ENCODE results near the gene MYCBP2.
"Not testable (repeated sequence)": the region's sequence is repeated elsewhere in the genome, so short reads cannot be mapped to it uniquely, and the experiment has no call there.

The MYCBP2 gene

DNA sequence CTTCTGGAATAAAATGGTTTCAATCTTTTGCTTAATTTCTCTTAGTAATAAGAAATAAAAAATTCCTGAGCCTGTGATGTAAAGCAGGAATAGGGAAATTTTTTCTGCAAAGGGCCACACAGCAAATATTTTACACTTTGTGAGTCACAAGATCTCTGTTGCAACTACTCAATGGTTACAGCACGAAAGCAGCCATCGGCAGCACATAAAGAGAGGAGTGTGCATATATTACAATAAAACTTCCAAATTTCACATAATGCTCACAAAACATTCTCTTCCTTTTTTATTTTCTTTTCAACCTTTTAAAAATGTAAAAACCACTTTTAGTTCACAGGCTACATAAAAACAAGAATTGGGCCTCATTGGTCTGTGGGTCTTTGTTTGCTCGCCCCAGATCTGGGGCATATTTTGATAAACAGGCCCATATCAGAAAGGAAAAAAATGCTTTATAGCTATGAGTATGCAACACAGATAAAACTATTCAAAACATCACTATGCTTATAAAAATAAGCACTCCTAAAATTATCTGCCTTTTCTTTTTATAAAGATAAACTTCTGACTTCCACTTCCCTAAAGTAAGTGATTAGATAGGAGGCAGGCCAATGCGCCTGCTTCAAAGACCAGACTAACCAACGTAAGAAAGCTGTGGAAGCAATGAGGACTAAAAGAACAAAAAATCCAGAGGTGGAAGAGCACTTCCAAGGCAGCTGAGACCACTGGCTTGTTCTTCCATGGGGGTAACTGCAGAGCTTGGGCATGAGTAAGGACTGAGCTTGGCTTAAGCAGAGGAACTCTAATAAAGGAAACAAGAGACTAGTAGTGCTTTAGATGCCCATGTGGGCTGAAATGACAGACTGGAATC is 26.5 kb downstream of the MYCBP2 start:
- TF ChIP-seq, protein P1, sequence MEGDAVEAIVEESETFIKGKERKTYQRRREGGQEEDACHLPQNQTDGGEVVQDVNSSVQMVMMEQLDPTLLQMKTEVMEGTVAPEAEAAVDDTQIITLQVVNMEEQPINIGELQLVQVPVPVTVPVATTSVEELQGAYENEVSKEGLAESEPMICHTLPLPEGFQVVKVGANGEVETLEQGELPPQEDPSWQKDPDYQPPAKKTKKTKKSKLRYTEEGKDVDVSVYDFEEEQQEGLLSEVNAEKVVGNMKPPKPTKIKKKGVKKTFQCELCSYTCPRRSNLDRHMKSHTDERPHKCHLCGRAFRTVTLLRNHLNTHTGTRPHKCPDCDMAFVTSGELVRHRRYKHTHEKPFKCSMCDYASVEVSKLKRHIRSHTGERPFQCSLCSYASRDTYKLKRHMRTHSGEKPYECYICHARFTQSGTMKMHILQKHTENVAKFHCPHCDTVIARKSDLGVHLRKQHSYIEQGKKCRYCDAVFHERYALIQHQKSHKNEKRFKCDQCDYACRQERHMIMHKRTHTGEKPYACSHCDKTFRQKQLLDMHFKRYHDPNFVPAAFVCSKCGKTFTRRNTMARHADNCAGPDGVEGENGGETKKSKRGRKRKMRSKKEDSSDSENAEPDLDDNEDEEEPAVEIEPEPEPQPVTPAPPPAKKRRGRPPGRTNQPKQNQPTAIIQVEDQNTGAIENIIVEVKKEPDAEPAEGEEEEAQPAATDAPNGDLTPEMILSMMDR (IDR thresholded peaks at IDR 0.05; ENCODE audit: borderline replicate concordance, insufficient read depth, low read depth, low read length), result no peak
- no peak overlapping the region for H3K4me3 ChIP-seq (ENCODE audit: low read depth, low read length)

DNA sequence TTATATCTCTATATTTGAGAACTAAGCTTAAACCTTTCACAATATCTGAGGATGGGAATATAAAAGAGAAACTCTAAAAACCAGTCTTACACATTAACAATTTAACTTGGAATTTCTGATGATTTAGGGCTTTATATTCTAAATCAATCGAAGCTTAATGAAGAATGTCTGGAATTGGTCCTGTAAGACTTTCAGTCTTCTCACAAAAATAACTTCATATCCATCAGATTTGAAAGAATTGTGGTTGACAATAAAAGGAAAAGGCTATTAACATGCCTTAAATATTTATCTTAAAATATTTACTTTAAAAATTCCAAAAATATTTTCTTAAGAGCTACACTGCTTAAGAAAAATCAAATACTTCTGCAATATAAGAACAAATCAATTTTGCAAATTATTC is 27.3 kb downstream of the MYCBP2 start:
- TF ChIP-seq, protein P1 (IDR thresholded peaks at IDR 0.05; ENCODE audit: borderline replicate concordance, insufficient read depth, low read depth, low read length), result no peak
- H3K4me3 ChIP-seq (ENCODE audit: low read depth, low read length), result no peak overlapping the region

DNA sequence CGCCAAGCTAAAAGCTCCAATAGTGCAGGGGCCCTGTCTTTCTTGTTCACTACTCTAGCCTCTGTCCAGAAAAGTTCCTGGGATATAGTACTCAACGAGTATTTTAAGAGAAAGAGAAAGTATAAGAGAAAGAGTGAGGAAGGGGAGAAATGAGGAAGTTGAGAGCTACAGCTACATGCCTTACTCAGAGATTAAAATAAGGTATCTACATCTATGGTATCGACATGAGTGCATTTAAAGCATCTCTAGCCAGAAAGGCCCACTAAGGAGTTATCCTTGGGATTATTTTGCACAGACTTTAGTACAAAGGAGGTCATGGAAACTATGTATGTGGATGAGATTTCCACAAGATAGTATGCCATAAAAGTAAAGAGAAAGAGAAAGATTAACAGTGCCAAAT is 28.5 kb downstream of the MYCBP2 start:
- H3K4me3 ChIP-seq (ENCODE audit: low read depth, low read length), result no peak overlapping the region

DNA sequence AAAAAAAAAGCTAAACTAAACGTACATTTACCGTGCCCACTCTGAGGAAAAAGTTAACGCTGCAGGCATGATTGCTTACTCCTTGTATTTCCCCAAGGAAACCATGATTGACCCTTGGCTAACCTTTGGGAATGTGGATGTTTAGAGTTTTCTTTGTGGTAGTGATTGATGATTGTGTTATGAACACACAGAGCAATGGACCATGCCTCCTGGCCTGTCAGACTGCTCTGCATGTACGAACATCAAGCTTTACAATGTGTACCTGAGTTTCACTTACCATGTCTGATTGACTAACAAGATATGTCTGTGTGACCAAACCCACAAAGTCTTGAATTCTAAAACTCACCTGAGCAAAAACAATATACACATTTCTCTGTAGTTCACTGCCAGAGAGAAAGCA is 35.1 kb downstream of the MYCBP2 start:
- TF ChIP-seq, protein P1 (IDR thresholded peaks at IDR 0.05; ENCODE audit: borderline replicate concordance, insufficient read depth, low read depth, low read length), result no peak
- no peak overlapping the region for H3K4me3 ChIP-seq (ENCODE audit: low read depth, low read length)

More for the DNA sequence above, 28.5 kb downstream of the MYCBP2 start:
- TF ChIP-seq, protein P1 (IDR thresholded peaks at IDR 0.05; ENCODE audit: borderline replicate concordance, insufficient read depth, low read depth, low read length), result no peak

DNA sequence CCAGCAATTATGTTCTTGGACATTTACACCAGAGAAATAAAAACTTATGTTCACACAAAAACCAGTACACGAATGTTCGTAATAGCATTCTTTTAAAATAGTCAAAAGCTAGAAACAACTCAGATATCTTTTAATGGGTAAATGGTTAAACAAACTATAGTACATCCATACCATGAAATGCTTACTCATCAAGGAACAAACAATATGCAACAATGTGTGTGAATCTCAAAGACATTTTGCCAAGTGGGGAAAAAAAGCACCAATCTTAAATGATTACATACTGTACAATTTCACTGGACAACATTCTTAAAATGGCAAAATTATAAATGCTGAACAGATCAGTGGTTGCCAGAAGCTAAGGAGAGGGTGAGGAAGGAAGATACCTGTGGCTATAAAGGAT is 36.6 kb downstream of the MYCBP2 start:
- TF ChIP-seq, protein P1 (IDR thresholded peaks at IDR 0.05; ENCODE audit: borderline replicate concordance, insufficient read depth, low read depth, low read length), result no peak
- H3K4me3 ChIP-seq (ENCODE audit: low read depth, low read length), result no peak overlapping the region

DNA sequence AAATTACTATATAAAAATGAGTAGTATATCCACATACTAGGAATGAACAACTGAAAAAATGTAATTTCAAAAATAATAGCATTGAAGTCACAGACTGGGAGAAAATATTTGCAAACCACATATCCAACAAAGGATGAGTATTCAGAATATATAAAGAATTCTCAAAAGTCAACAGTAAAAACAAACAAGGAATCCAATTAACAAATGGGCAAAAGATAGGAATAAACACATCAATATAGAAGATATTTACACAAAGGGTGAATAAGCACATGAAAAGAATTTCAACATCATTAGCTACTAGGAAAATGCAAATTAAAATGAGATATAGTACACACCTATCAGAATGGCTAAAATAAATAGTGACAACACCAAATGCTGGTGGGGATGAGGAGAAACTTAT is 37.0 kb downstream of the MYCBP2 start:
- TF ChIP-seq, protein P1 (IDR thresholded peaks at IDR 0.05; ENCODE audit: borderline replicate concordance, insufficient read depth, low read depth, low read length), result no peak
- H3K4me3 ChIP-seq (ENCODE audit: low read depth, low read length), result no peak overlapping the region

DNA sequence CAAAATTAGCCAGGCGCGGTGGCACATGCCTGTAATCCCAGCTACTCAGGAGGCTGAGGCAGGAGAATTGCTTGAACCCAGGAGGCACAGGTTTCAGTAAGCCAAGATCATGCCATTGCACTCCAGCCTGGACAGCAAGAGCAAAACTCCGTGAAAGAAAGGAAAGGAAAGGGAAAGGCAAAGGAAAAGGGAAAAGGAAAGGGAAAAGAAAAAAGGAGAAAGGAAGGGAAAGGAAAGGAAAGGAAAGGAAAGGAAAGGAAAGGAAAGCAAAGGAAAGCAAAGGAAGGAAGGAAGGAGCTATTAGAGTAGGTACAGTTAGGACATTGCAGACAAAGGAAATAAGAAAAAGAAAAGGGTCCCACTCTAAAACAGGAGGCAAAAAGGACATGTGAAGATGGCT is 41.3 kb downstream of the MYCBP2 start:
- H3K4me3 ChIP-seq (ENCODE audit: low read depth, low read length), result not testable (repeated sequence)
